Measurements from ENCODE around the gene ZFPM1. TPM values are rescaled to one million over a fixed set of nuclear protein-coding genes. Genes with fewer than 3 reads are reported as not detected.
"Not testable (repeated sequence)": the region's sequence is repeated elsewhere in the genome, so short reads cannot be mapped to it uniquely, and the experiment has no call there.

The ZFPM1 gene
- total RNA-seq, 6 experiments from 2014 or later: 4.5 to 6.4 (median 5.1) TPM

GRCh38 chr16:88466175-88466862 is 13.2 kb downstream of the ZFPM1 start:
- TF ChIP-seq CTCF (IDR thresholded peaks at IDR 0.05): no peak
- Mint-ChIP-seq H3K9me3 (no peaks in the 10 kb centered on the region), H3K27ac (no peak overlapping the region), H3K4me3 (no peak overlapping the region), H3K36me3 (ENCODE audit: low read depth) (no peaks in the 10 kb centered on the region), H3K4me1 (ENCODE audit: low read depth) (peaks cover 5% of the 10 kb centered on the region), H3K27me3 (ENCODE audit: insufficient read depth) (peaks cover 5% of the 10 kb centered on the region)
- DNase-seq: no peak

- Mint-ChIP-seq H3K27ac (no peak overlapping the region), H3K27me3 (ENCODE audit: insufficient read depth) (peaks cover 5% of the 10 kb centered on the region), H3K9me3 (no peaks in the 10 kb centered on the region), H3K4me3 (no peak overlapping the region), H3K4me1 (ENCODE audit: low read depth) (no peaks in the 10 kb centered on the region), H3K36me3 (ENCODE audit: low read depth) (no peaks in the 10 kb centered on the region)
- no peak for DNase-seq
- no peak for TF ChIP-seq CTCF (IDR thresholded peaks at IDR 0.05)
Measured at GRCh38 chr16:88466949-88467348, 13.9 kb downstream of the ZFPM1 start.

- TF ChIP-seq CTCF (IDR thresholded peaks at IDR 0.05): no peak
- DNase-seq: no peak
- Mint-ChIP-seq H3K27ac (no peak overlapping the region), H3K27me3 (ENCODE audit: insufficient read depth) (peaks cover 5% of the 10 kb centered on the region), H3K36me3 (ENCODE audit: low read depth) (no peaks in the 10 kb centered on the region), H3K9me3 (no peaks in the 10 kb centered on the region), H3K4me3 (no peak overlapping the region), H3K4me1 (ENCODE audit: low read depth) (no peaks in the 10 kb centered on the region)
Measured at GRCh38 chr16:88467541-88467944, 14.5 kb downstream of the ZFPM1 start.

- Mint-ChIP-seq H3K9me3 (no peaks in the 10 kb centered on the region), H3K4me1 (ENCODE audit: low read depth) (no peaks in the 10 kb centered on the region), H3K27ac (no peak overlapping the region), H3K4me3 (no peak overlapping the region), H3K36me3 (ENCODE audit: low read depth) (no peaks in the 10 kb centered on the region), H3K27me3 (ENCODE audit: insufficient read depth) (peaks cover 5% of the 10 kb centered on the region)
- TF ChIP-seq CTCF (IDR thresholded peaks at IDR 0.05): no peak
- DNase-seq: no peak
Measured at GRCh38 chr16:88468275-88469129, 15.4 kb downstream of the ZFPM1 start.

- peaks cover 5% of the 10 kb centered on the region for H3K27me3 Mint-ChIP-seq (ENCODE audit: insufficient read depth)
- TF ChIP-seq CTCF (IDR thresholded peaks at IDR 0.05): no peak
- H3K36me3 Mint-ChIP-seq (ENCODE audit: low read depth): no peaks in the 10 kb centered on the region
- no peak overlapping the region for H3K4me3 Mint-ChIP-seq
- no peaks in the 10 kb centered on the region for H3K4me1 Mint-ChIP-seq (ENCODE audit: low read depth)
- H3K27ac Mint-ChIP-seq: no peak overlapping the region
- no peak for DNase-seq
- H3K9me3 Mint-ChIP-seq: no peaks in the 10 kb centered on the region
Measured at GRCh38 chr16:88469615-88470395, 16.7 kb downstream of the ZFPM1 start.

GRCh38 chr16:88470396-88470680 is 17.3 kb downstream of the ZFPM1 start:
- H3K36me3 Mint-ChIP-seq (ENCODE audit: low read depth); H3K9me3 Mint-ChIP-seq; H3K27me3 Mint-ChIP-seq (ENCODE audit: insufficient read depth); H3K4me3 Mint-ChIP-seq; H3K27ac Mint-ChIP-seq; DNase-seq; H3K4me1 Mint-ChIP-seq (ENCODE audit: low read depth): not testable (repeated sequence)

GRCh38 chr16:88470696-88471095 is 17.6 kb downstream of the ZFPM1 start:
- H3K4me1 Mint-ChIP-seq (ENCODE audit: low read depth); DNase-seq; H3K27me3 Mint-ChIP-seq (ENCODE audit: insufficient read depth); H3K4me3 Mint-ChIP-seq; H3K9me3 Mint-ChIP-seq; H3K27ac Mint-ChIP-seq; H3K36me3 Mint-ChIP-seq (ENCODE audit: low read depth): not testable (repeated sequence)
